HK-2 (cell line): ENCODE data around the gene SHB.

Source experiments
- DNase-seq: peaks from one replicate; pipeline ENCODE4 v3.0.0-alpha.2; 2018; ENCODE audit not compliant: unreplicated experiment

The SHB gene

GRCh38 chr9:38068701-38069628 lies at the start of gene SHB:
Gene SHB, minus strand, starts transcription at chr9:38069227. Its CDS starts 582 bp downstream, at chr9:38068645.
- peak; percentile 84 for DNase-seq

GRCh38 chr9:38117651-38118050 lies 48.6 kb upstream of the SHB start:
- DNase-seq = no peak

GRCh38 chr9:38114905-38115304 lies 45.9 kb upstream of the SHB start:
- no peak for DNase-seq

GRCh38 chr9:38112456-38112855 lies 43.4 kb upstream of the SHB start:
- no peak for DNase-seq

GRCh38 chr9:38112049-38112448 lies 43.0 kb upstream of the SHB start:
- DNase-seq = peak; percentile 40

- DNase-seq = no peak
These were observed 41.4 kb upstream of the SHB start for GRCh38 chr9:38110476-38110875.

- no peak for DNase-seq
These were observed 40.6 kb upstream of the SHB start for GRCh38 chr9:38109601-38110000.

GRCh38 chr9:38108326-38108725 lies 39.3 kb upstream of the SHB start:
- DNase-seq = no peak

- peak; percentile 34 for DNase-seq
These were observed 38.8 kb upstream of the SHB start for GRCh38 chr9:38107811-38108304.

GRCh38 chr9:38107405-38107804 lies 38.4 kb upstream of the SHB start:
- DNase-seq = no peak

- no peak for DNase-seq
These were observed 37.5 kb upstream of the SHB start for GRCh38 chr9:38106488-38106887.

GRCh38 chr9:38103340-38103739 lies 34.3 kb upstream of the SHB start:
- no peak for DNase-seq

- no peak for DNase-seq
These were observed 32.4 kb upstream of the SHB start for GRCh38 chr9:38101423-38101822.

- DNase-seq = no peak
These were observed 27.3 kb upstream of the SHB start for GRCh38 chr9:38096238-38096805.

- no peak for DNase-seq
These were observed 25.1 kb upstream of the SHB start for GRCh38 chr9:38094165-38094564.

GRCh38 chr9:38092656-38093055 lies 23.6 kb upstream of the SHB start:
- DNase-seq = no peak

GRCh38 chr9:38092200-38092524 lies 23.1 kb upstream of the SHB start:
- no peak for DNase-seq

GRCh38 chr9:38091310-38092199 lies 22.5 kb upstream of the SHB start:
- no peak for DNase-seq

GRCh38 chr9:38090170-38090569 lies 21.1 kb upstream of the SHB start:
- no peak for DNase-seq

- DNase-seq = no peak
These were observed 20.5 kb upstream of the SHB start for GRCh38 chr9:38089387-38090165.
